ENCODE data around the gene PYGM. TPM values are rescaled to one million over a fixed set of nuclear protein-coding genes. Genes with fewer than 3 reads are reported as not detected.

Gene PYGM
- total and polyA plus RNA-seq, 2 experiments from 2014 or later, result 1.5 to 3.9 TPM

GRCh38 chr11:64778473-64779298 is 18.9 kb upstream of the PYGM start, which contains the start of gene SF1:
Gene SF1 (minus strand): TSS chr11:64778542. CDS start chr11:64778392, 150 bp downstream.
- peaks cover 36% of the 10 kb centered on the region for H3K4me1 Mint-ChIP-seq
- Histone ChIP-seq H4K20me1 (replicated peaks; ENCODE audit: insufficient read depth) (peaks cover 36% of the 10 kb centered on the region), H3K27me3 (ENCODE audit: insufficient read depth) (no peaks in the 10 kb centered on the region), H3K27ac (ENCODE audit: low read depth) (peak within 1 kb of the TSS; percentile 98), H3K4me1 (ENCODE audit: insufficient read depth) (peaks cover 12% of the 10 kb centered on the region), H3F3A (replicated peaks; ENCODE audit: low read depth) (peaks cover 38% of the 10 kb centered on the region), H3K36me3 (ENCODE audit: insufficient read depth) (peaks cover 35% of the 10 kb centered on the region), H3K4me3 (peak within 1 kb of the TSS; percentile 94), H3K4me2 (peak within 1 kb of the TSS; percentile 100), H2AFZ (no peak within 1 kb of the TSS), H3K9me2 (ENCODE audit: insufficient read depth) (no peaks in the 10 kb centered on the region), H3K79me2 (replicated peaks; ENCODE audit: insufficient read depth) (peaks cover 47% of the 10 kb centered on the region)
- no peaks in the 10 kb centered on the region; the same call in 2 of the 3 replicates for H3K9me3 Mint-ChIP-seq
- ATAC-seq (peak; percentile 91), DNase-seq (ENCODE audit: low spot score) (peak; percentile 100)
- peak within 1 kb of the TSS; percentile 94 for H3K4me3 Mint-ChIP-seq
- H3K36me3 Mint-ChIP-seq (ENCODE audit: low read depth), result peaks cover 39% of the 10 kb centered on the region
- TF ChIP-seq ZNF114 (CRISPR knock-in tag; IDR thresholded peaks at IDR 0.05), result no peak
- TF ChIP-seq NANOG (IDR thresholded peaks at IDR 0.05; ENCODE audit: borderline replicate concordance), result no peak
- peak in 1 of 2 experiments; percentile 3; a peak in 1 of 4 replicates for TF ChIP-seq CTCF (conservative IDR thresholded peaks at IDR 0.05; ENCODE audit: low read depth in 2 of 2)
- TF ChIP-seq EZH2 (IDR thresholded peaks at IDR 0.05; ENCODE audit: low read depth, unreplicated experiment), result no peak
- peak; percentile 96 for TF ChIP-seq POLR2AphosphoS5 (IDR thresholded peaks at IDR 0.05; ENCODE audit: low read depth)
- TF ChIP-seq EZH2phosphoT487 (IDR thresholded peaks at IDR 0.05; ENCODE audit: unreplicated experiment), result no peak
- peak; percentile 75 for TF ChIP-seq CREB1 (CRISPR knock-in tag; IDR thresholded peaks at IDR 0.05; ENCODE audit: low read depth)
- peaks cover 17% of the 10 kb centered on the region for H3K27me3 Mint-ChIP-seq (ENCODE audit: insufficient read depth, low read depth, poor library complexity)
- peak within 1 kb of the TSS; percentile 99 for H3K27ac Mint-ChIP-seq

- peak overlapping the region; percentile 89; the same call in 2 of the 3 replicates for H3K4me3 Mint-ChIP-seq
- Histone ChIP-seq H3K9me2 (ENCODE audit: insufficient read depth) (no peaks in the 10 kb centered on the region), H4K20me1 (replicated peaks; ENCODE audit: insufficient read depth) (peaks cover 41% of the 10 kb centered on the region), H2AFZ (no peak overlapping the region), H3K36me3 (ENCODE audit: insufficient read depth) (peaks cover 41% of the 10 kb centered on the region), H3K27me3 (ENCODE audit: insufficient read depth) (no peaks in the 10 kb centered on the region), H3K4me1 (ENCODE audit: insufficient read depth) (peaks cover 12% of the 10 kb centered on the region), H3K4me3 (peak overlapping the region; percentile 84), H3F3A (replicated peaks; ENCODE audit: low read depth) (peaks cover 44% of the 10 kb centered on the region), H3K27ac (ENCODE audit: low read depth) (peak overlapping the region; percentile 98), H3K79me2 (replicated peaks; ENCODE audit: insufficient read depth) (peaks cover 52% of the 10 kb centered on the region), H3K4me2 (peak overlapping the region; percentile 74; the same call in 1 of the 2 replicates)
- peaks cover 39% of the 10 kb centered on the region for H3K4me1 Mint-ChIP-seq
- ATAC-seq (no peak), DNase-seq (ENCODE audit: low spot score) (no peak)
- no peak for TF ChIP-seq STAT1 (IDR thresholded peaks at IDR 0.05; ENCODE audit: unreplicated experiment)
- TF ChIP-seq CTCF (conservative IDR thresholded peaks at IDR 0.05; ENCODE audit: low read depth in 2 of 2), result no peak
- no peak for TF ChIP-seq ZNF331 (CRISPR knock-in tag; IDR thresholded peaks at IDR 0.05; ENCODE audit: low read depth)
- TF ChIP-seq ZNF114 (CRISPR knock-in tag; IDR thresholded peaks at IDR 0.05), result no peak
- TF ChIP-seq NANOG (IDR thresholded peaks at IDR 0.05; ENCODE audit: borderline replicate concordance), result no peak
- TF ChIP-seq EZH2 (IDR thresholded peaks at IDR 0.05; ENCODE audit: low read depth, unreplicated experiment), result no peak
- no peak for TF ChIP-seq REST (IDR thresholded peaks at IDR 0.05; ENCODE audit: unreplicated experiment)
- TF ChIP-seq JUNB (IDR thresholded peaks at IDR 0.05; ENCODE audit: unreplicated experiment), result no peak
- no peak for TF ChIP-seq ETS1 (IDR thresholded peaks at IDR 0.05)
- H3K27me3 Mint-ChIP-seq (ENCODE audit: insufficient read depth, low read depth, poor library complexity), result peaks cover 19% of the 10 kb centered on the region
- peaks cover 44% of the 10 kb centered on the region for H3K36me3 Mint-ChIP-seq (ENCODE audit: low read depth)
- H3K9me3 Mint-ChIP-seq, result no peaks in the 10 kb centered on the region; the same call in 2 of the 3 replicates
- no peak overlapping the region for H3K27ac Mint-ChIP-seq
These were observed 18.4 kb upstream of the PYGM start for GRCh38 chr11:64778223-64778472.

All from GM23338 (cell line).